Activated CD4-positive, alpha-beta T cell treated with anti-CD3 and anti-CD28 coated beads, Interleukin-10, Interleukin-2, amounts not matched to agents 100 ng/mL and 50 ng/mL, durations not matched to agents 16 hours and 8 hours (primary cell): ENCODE data around the gene DNM1.

Experiments used
- DNase-seq: peaks from one replicate; pipeline ENCODE4 v3.0.0-alpha.2; 2020

The DNM1 gene

GRCh38 chr9:128206484-128206883 is 3.3 kb downstream of the DNM1 start:
- DNase-seq = no peak

- DNase-seq = no peak
These were observed 4.0 kb downstream of the DNM1 start for GRCh38 chr9:128206916-128207910.

GRCh38 chr9:128208386-128208785 is 5.2 kb downstream of the DNM1 start:
- DNase-seq = no peak

GRCh38 chr9:128208946-128209669 is 5.9 kb downstream of the DNM1 start:
- no peak for DNase-seq

GRCh38 chr9:128211186-128211980 is 8.2 kb downstream of the DNM1 start:
- DNase-seq = no peak

- DNase-seq = no peak
These were observed 8.8 kb downstream of the DNM1 start for GRCh38 chr9:128211981-128212281.

- DNase-seq = no peak
These were observed 10.7 kb downstream of the DNM1 start for GRCh38 chr9:128213746-128214497.

GRCh38 chr9:128214571-128215490 is 11.7 kb downstream of the DNM1 start:
- no peak for DNase-seq

- no peak for DNase-seq
These were observed 12.6 kb downstream of the DNM1 start for GRCh38 chr9:128215491-128216409.

- DNase-seq = no peak
These were observed 13.8 kb downstream of the DNM1 start for GRCh38 chr9:128216781-128217553.

GRCh38 chr9:128218172-128218517 is 15.0 kb downstream of the DNM1 start:
- DNase-seq = no peak

GRCh38 chr9:128218518-128219389 is 15.6 kb downstream of the DNM1 start:
- peak; percentile 97 for DNase-seq

GRCh38 chr9:128219831-128220230 is 16.7 kb downstream of the DNM1 start:
- DNase-seq = no peak

- no peak for DNase-seq
These were observed 18.8 kb downstream of the DNM1 start for GRCh38 chr9:128222026-128222425.

GRCh38 chr9:128222880-128223670 is 19.9 kb downstream of the DNM1 start:
- no peak for DNase-seq

- DNase-seq = no peak
These were observed 21.7 kb downstream of the DNM1 start for GRCh38 chr9:128224877-128225276.

- no peak for DNase-seq
These were observed 22.7 kb downstream of the DNM1 start for GRCh38 chr9:128225770-128226411.
